Effector memory CD4-positive, alpha-beta T cell (primary cell): ENCODE data around the gene FUT8.
"Not testable (repeated sequence)": the region's sequence is repeated elsewhere in the genome, so short reads cannot be mapped to it uniquely, and the experiment has no call there.

Experiments
- DNase-seq, 3 donors: peaks; one replicate each; pipeline ENCODE4 v3.0.0-alpha.2; 2020
- H3K27ac ChIP-seq: 2 replicates; pipeline ENCODE4 v1.7.0; 2013; ENCODE audit warnings: mild to moderate bottlenecking, low read length, moderate library complexity; ENCODE audit not compliant: insufficient read depth, poor library complexity, severe bottlenecking
- H3K27me3 ChIP-seq: replicated peaks from 2 replicates; pipeline ENCODE4 v1.7.0; 2013; ENCODE audit warnings: mild to moderate bottlenecking, low read length; ENCODE audit not compliant: insufficient read depth, control insufficient read depth, poor library complexity, severe bottlenecking
- H3K36me3 ChIP-seq: 2 replicates; pipeline ENCODE4 v1.7.0; 2013; ENCODE audit warnings: mild to moderate bottlenecking, low read length, moderate library complexity; ENCODE audit not compliant: control insufficient read depth, insufficient read depth
- H3K4me1 ChIP-seq: 2 replicates; pipeline ENCODE4 v1.7.0; 2013; ENCODE audit warnings: low read length, mild to moderate bottlenecking; ENCODE audit not compliant: control insufficient read depth, insufficient read depth, poor library complexity, severe bottlenecking
- H3K4me3 ChIP-seq: 2 replicates; pipeline ENCODE4 v1.7.0; 2013; ENCODE audit warnings: low read length, low read depth, mild to moderate bottlenecking; ENCODE audit not compliant: insufficient read depth, poor library complexity, severe bottlenecking
- H3K9me3 ChIP-seq: 2 replicates; pipeline ENCODE4 v1.7.0; 2013; ENCODE audit warnings: mild to moderate bottlenecking, low read length, moderate library complexity; ENCODE audit not compliant: control insufficient read depth

FUT8 gene

DNA sequence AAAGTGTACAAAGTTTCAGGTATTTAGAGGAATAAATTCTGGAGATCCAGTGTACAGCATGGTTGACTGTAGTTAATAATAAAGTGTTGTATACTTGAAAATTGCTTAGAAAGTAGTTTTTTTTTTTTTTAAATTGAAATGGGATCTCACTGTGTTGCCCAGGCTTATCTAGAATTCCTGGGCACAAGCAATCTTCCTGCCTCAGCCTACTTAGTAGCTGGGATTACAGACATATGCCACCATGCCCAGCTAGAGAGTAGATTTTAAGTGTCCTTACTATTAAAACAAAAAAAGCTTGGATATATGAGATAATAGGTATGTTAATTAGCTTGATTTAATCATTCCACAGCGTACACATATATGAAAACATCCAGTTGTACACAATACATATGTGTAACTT, 27.7 kb downstream of the FUT8 start:
- H3K27me3 ChIP-seq: no peaks in the 10 kb centered on the region
- no peak overlapping the region for H3K27ac ChIP-seq
- peaks cover 4% of the 10 kb centered on the region for H3K4me1 ChIP-seq
- H3K36me3 ChIP-seq: no peaks in the 10 kb centered on the region
- no peak for DNase-seq
- no peaks in the 10 kb centered on the region for H3K9me3 ChIP-seq
- no peak overlapping the region for H3K4me3 ChIP-seq

DNA sequence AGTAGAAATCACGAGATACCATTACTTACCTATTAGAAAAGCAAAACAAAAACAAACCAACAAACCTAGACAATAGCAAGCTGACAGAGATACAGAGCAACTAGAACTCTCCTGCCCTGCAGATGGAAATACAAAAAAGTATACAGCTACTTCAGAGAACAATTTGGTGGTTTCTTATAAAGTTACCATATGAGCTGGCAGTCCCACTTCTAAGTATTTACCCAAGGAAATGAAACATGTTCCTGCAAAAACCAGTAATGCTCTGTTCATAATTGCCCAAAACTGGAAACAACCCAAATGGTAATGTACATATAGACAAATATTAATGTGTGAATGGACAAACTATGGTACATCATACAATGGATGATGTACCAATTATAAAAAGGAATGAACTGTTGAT, 31.7 kb downstream of the FUT8 start:
- H3K4me1 ChIP-seq: no peaks in the 10 kb centered on the region
- H3K9me3 ChIP-seq: no peaks in the 10 kb centered on the region
- H3K4me3 ChIP-seq: no peak overlapping the region
- no peak for DNase-seq
- H3K27me3 ChIP-seq: no peaks in the 10 kb centered on the region
- no peaks in the 10 kb centered on the region for H3K36me3 ChIP-seq
- no peak overlapping the region for H3K27ac ChIP-seq

DNA sequence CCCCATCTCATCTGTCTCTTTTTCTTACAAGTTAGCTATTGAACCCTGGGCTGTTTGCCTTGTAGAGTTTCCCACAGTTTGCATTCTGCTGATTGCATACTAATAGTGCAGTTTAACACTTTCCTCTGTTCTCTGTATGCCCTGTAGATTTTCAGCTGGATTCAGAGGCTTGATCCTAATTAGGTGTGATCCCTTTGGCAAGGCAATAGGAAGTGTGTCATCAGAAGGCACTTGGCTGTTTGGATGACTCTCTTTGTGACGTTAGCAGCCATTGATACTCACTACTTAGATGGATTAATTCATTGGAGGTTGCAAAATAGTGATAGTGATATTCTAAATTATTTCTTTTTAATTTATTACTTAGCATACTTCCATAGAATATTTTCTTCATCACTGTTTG, 33.6 kb downstream of the FUT8 start:
- H3K27ac ChIP-seq: no peak overlapping the region

DNA sequence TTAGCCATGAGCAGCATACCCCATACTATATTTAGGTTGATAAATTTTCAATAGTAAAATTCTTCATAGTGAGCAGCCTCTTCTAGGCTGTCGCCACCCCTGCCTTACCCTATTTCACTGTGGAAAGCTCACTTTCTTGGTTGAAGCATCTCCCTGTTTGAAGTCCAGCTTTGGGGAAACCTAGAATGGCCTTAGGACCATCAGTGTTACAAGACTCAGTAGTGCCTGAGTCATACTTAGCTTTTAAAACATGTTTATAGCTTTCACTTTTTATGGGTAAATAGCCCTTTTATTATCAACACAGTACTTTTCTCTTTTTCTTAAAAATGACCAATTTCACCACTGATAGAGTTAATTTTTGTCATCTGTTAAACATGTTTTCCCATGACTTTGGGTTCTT, 37.1 kb downstream of the FUT8 start:
- Histone ChIP-seq H3K27me3 (no peaks in the 10 kb centered on the region), H3K4me1 (peaks cover 4% of the 10 kb centered on the region), H3K36me3 (no peaks in the 10 kb centered on the region), H3K9me3 (no peaks in the 10 kb centered on the region), H3K4me3 (no peak overlapping the region), H3K27ac (no peak overlapping the region)
- DNase-seq: no peak

More for the DNA sequence above, 33.6 kb downstream of the FUT8 start:
- Histone ChIP-seq H3K27me3 (no peaks in the 10 kb centered on the region), H3K36me3 (no peaks in the 10 kb centered on the region), H3K4me1 (no peaks in the 10 kb centered on the region), H3K4me3 (no peak overlapping the region), H3K9me3 (no peaks in the 10 kb centered on the region)
- DNase-seq: no peak

DNA sequence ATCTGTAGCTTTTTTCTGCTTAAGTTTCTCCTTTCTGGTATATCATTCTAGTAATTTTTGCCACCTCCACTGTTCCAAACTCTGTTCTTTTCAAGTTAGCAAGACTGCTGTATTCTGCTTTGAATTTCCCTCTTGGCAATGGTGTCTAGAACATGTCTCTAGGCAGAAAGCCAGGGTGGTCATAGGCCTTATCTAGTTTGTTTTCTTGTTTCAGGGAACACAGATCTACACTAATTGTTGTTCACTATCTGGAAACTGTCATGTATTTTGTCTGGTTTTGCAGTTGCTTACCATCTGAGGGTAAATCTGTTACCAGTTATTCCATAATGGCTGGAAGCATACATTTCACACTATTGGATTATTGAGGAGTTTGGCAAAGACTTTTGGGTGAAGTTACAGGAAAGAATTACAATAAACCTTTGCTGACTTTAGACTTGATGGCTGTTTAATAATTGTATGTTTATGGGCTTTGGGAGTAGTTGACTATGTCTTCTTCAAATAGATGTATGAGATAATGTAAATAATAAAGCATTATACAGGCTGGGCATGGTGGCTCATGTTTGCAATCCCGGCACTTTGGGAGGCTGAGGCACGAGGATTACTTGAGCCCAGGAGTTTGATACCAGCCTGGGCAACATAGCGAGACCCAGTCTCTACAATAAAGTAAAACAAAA, 41.4 kb downstream of the FUT8 start:
- peaks cover 15% of the 10 kb centered on the region for H3K36me3 ChIP-seq
- H3K4me3 ChIP-seq: no peak overlapping the region
- no peak overlapping the region for H3K27ac ChIP-seq
- H3K4me1 ChIP-seq: peaks cover 4% of the 10 kb centered on the region
- H3K27me3 ChIP-seq: no peaks in the 10 kb centered on the region
- H3K9me3 ChIP-seq: no peaks in the 10 kb centered on the region
- no peak for DNase-seq

DNA sequence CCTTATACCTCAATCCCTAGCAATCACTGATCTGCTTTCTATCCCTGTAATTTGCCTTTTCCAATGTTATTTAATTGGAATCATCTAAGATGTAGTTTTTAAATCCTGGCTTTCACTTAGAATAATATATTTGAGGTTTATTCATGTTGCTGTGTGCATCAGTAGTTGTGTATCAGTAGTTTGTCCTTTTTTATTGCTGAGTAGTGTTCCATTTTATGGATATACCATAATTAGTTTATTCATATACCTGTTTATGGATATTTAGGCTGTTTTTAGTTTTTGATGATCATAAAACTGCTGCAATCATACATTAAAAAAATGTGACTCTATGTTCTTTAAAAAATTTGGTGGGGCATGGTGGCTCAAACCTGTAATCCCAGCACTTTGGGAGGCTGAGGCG, 43.7 kb downstream of the FUT8 start:
- H3K27me3 ChIP-seq: no peaks in the 10 kb centered on the region
- no peaks in the 10 kb centered on the region for H3K9me3 ChIP-seq
- H3K27ac ChIP-seq: no peak overlapping the region
- H3K4me1 ChIP-seq: peaks cover 4% of the 10 kb centered on the region
- no peak for DNase-seq
- H3K4me3 ChIP-seq: no peak overlapping the region
- peaks cover 15% of the 10 kb centered on the region for H3K36me3 ChIP-seq

DNA sequence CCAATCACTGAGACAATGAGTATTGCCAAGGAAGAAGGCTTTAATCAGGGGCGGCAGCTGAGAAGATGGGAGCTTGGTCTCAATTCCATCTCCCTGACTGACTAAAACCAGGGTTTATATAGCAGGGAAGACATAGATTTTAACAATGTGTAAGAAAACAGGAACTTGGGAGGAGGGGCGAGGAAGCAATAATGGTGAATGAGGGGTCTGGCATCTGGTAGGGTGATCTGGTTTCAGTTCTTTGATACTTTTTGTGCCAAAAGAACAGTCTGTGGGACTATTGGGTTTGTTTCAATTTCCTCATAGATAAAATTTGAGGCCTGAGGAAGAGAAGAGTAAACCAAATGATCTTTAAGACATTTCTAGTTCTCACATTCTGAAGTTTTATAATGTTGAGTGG, 49.2 kb downstream of the FUT8 start:
- DNase-seq: no peak
- no peaks in the 10 kb centered on the region for H3K27me3 ChIP-seq
- H3K27ac ChIP-seq: no peak overlapping the region

DNA sequence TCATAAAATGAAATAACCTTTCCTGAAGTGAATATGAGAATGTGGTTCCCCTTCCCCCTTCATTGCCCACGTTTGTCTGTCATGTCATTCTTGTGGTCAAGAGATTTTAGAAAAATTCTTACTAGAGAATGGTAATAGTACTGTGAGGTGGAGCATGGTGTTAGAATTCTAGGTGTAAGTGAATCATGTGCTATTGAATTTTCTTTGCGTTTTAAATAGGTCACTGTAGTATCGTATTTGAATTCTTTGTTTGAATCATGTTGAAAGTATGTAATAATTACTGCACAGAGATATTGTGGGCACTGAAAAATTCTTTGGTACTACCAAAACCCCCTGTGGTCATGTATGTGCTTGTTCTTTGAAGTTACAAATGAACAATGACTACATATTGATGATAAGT, 49.9 kb downstream of the FUT8 start:
- no peaks in the 10 kb centered on the region for H3K9me3 ChIP-seq
- no peak overlapping the region for H3K27ac ChIP-seq
- no peaks in the 10 kb centered on the region for H3K4me1 ChIP-seq
- no peak overlapping the region for H3K4me3 ChIP-seq
- no peaks in the 10 kb centered on the region for H3K27me3 ChIP-seq
- no peak for DNase-seq
- peaks cover 4% of the 10 kb centered on the region for H3K36me3 ChIP-seq

More for the DNA sequence above, 49.2 kb downstream of the FUT8 start:
- peaks cover 4% of the 10 kb centered on the region for H3K36me3 ChIP-seq
- H3K4me1 ChIP-seq: no peaks in the 10 kb centered on the region
- no peak overlapping the region for H3K4me3 ChIP-seq
- H3K9me3 ChIP-seq: no peaks in the 10 kb centered on the region

DNA sequence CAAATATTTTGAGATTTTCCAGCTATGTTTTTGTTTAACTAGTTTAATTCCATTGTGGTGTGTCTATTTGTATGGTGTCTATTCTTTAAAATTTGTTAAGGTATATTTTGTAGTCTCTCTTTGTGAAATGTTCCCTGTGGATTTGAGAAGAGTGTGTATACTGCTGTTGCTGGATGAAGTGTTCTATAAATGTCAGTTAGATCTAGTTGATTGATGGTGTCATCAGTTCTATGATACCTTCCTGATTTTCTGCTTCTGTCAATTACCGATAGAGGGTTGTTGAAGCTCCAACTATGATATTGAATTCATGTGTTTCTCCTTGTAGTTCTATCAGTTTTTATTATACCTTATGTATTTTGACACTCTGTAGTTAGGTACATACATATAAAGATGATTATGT, 53.1 kb downstream of the FUT8 start:
- DNase-seq: no peak
- Histone ChIP-seq H3K4me3 (no peak overlapping the region), H3K4me1 (peaks cover 4% of the 10 kb centered on the region)

DNA sequence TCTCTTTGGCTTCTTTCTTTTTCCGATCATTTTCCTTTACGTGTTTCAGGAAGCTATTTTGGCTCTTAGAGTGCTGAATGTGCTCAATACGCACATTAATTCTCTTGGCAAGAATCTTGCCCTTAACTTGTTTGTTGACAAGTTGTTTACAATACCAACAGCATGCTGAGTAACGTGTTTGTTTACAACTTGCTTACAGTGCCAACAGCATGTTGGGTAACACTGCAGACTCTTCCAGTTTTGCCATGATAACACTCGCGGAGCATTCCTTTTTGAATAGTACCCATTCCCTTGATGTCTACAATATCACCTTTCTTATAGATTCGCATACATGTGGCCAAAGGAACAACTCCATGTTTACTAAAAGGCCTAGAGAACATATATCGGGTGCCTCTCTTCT, 55.4 kb downstream of the FUT8 start:
- H3K4me3 ChIP-seq, H3K36me3 ChIP-seq, H3K27me3 ChIP-seq, H3K4me1 ChIP-seq, H3K27ac ChIP-seq, DNase-seq, H3K9me3 ChIP-seq: not testable (repeated sequence)

More for the DNA sequence above, 53.1 kb downstream of the FUT8 start:
- Histone ChIP-seq H3K9me3 (no peaks in the 10 kb centered on the region), H3K27ac (no peak overlapping the region), H3K36me3 (no peaks in the 10 kb centered on the region), H3K27me3 (no peaks in the 10 kb centered on the region)
